GM19240 (cell line): ENCODE results near the gene RIT2.

ENCODE experiments used
- DNase-seq: peaks from one replicate; pipeline ENCODE4 v3.0.0; 2011; ENCODE audit warnings: low spot score; ENCODE audit not compliant: insufficient read length

Gene RIT2

GRCh38 chr18:42931491-42931890, 184.0 kb downstream of the RIT2 start:
- no peak for DNase-seq

- no peak for DNase-seq
Measured at GRCh38 chr18:42929857-42930256, 185.6 kb downstream of the RIT2 start.

GRCh38 chr18:42929181-42929580, 186.3 kb downstream of the RIT2 start:
- DNase-seq = no peak

GRCh38 chr18:42925036-42925435, 190.4 kb downstream of the RIT2 start:
- DNase-seq = no peak

GRCh38 chr18:42922363-42922762, 193.1 kb downstream of the RIT2 start:
- DNase-seq = no peak

- DNase-seq = no peak
Measured at GRCh38 chr18:42921226-42921737, 194.2 kb downstream of the RIT2 start.

- no peak for DNase-seq
Measured at GRCh38 chr18:42920621-42921020, 194.9 kb downstream of the RIT2 start.

GRCh38 chr18:42915299-42915698, 200.2 kb downstream of the RIT2 start:
- no peak for DNase-seq

- no peak for DNase-seq
Measured at GRCh38 chr18:42914476-42914875, 201.0 kb downstream of the RIT2 start.

GRCh38 chr18:42909095-42909494, 206.4 kb downstream of the RIT2 start:
- DNase-seq = no peak

GRCh38 chr18:42906761-42907160, 208.7 kb downstream of the RIT2 start:
- no peak for DNase-seq

- DNase-seq = no peak
Measured at GRCh38 chr18:42901161-42901560, 214.3 kb downstream of the RIT2 start.

GRCh38 chr18:42893977-42894376, 221.5 kb downstream of the RIT2 start:
- no peak for DNase-seq

GRCh38 chr18:42892181-42892580, 223.3 kb downstream of the RIT2 start:
- no peak for DNase-seq

- DNase-seq = no peak
Measured at GRCh38 chr18:42891705-42892104, 223.8 kb downstream of the RIT2 start.

GRCh38 chr18:42883169-42883568, 232.3 kb downstream of the RIT2 start:
- no peak for DNase-seq

- no peak for DNase-seq
Measured at GRCh38 chr18:42882122-42882521, 233.4 kb downstream of the RIT2 start.

GRCh38 chr18:42872838-42873237, 242.6 kb downstream of the RIT2 start:
- DNase-seq = no peak

GRCh38 chr18:42864876-42865275, 250.6 kb downstream of the RIT2 start:
- DNase-seq = no peak

- DNase-seq = no peak
Measured at GRCh38 chr18:42861271-42861670, 254.2 kb downstream of the RIT2 start.

GRCh38 chr18:42860548-42860947, 254.9 kb downstream of the RIT2 start:
- DNase-seq = no peak

GRCh38 chr18:42860011-42860410, 255.5 kb downstream of the RIT2 start:
- no peak for DNase-seq

- DNase-seq = no peak
Measured at GRCh38 chr18:42854558-42854957, 260.9 kb downstream of the RIT2 start.
